Calu3 (cell line): ENCODE data around the gene IRF1. TPM values are rescaled to one million over a fixed set of nuclear protein-coding genes. Genes with fewer than 3 reads are reported as not detected.

Experiments
- BruUV-seq: library from RNA; stranded (reverse); fragments of 400-500 nt; replicated peaks from 2 replicates; lab custom pipeline; 2021; lab: Mats Ljungman, UMichigan
- CTCF ChIA-PET: fragments of 300-600 bp; sonication (Branson Sonifier 250); formaldehyde crosslinking; loops from one replicate; lab custom pipeline; 2022; ENCODE audit warnings: antibody characterized with exemption; lab: Charles Lee
- DNase-seq: peaks from one replicate; pipeline ENCODE4 v3.0.0; 2022
- H3K27ac Mint-ChIP-seq: one replicate; pipeline ENCODE4 v1.8.0; 2022; ENCODE audit warnings: mixed read lengths; ENCODE audit not compliant: unreplicated experiment
- H3K27me3 Mint-ChIP-seq: one replicate; pipeline ENCODE4 v1.8.0; 2022; ENCODE audit warnings: mixed read lengths; ENCODE audit not compliant: unreplicated experiment
- H3K36me3 Mint-ChIP-seq: one replicate; pipeline ENCODE4 v1.8.0; 2022; ENCODE audit warnings: mild to moderate bottlenecking, moderate library complexity, mixed read lengths; ENCODE audit not compliant: insufficient read depth, unreplicated experiment
- H3K4me1 Mint-ChIP-seq: one replicate; pipeline ENCODE4 v1.8.0; 2022; ENCODE audit warnings: mild to moderate bottlenecking, low read depth, mixed read lengths; ENCODE audit not compliant: unreplicated experiment
- H3K4me3 Mint-ChIP-seq: one replicate; pipeline ENCODE4 v1.8.0; 2022; ENCODE audit warnings: mild to moderate bottlenecking, low read depth, moderate library complexity, mixed read lengths; ENCODE audit not compliant: unreplicated experiment
- H3K9me3 Mint-ChIP-seq: one replicate; pipeline ENCODE4 v1.8.0; 2022; ENCODE audit warnings: low read depth, mixed read lengths; ENCODE audit not compliant: unreplicated experiment
- CTCF ChIP-seq: fragments of 200-600 bp; IDR thresholded peaks from one replicate; pipeline ENCODE4 v1.8.0; 2022; ENCODE audit warnings: antibody characterized with exemption; ENCODE audit not compliant: unreplicated experiment
- intact Hi-C: fragments of 100-400 bp; cut with micrococcal nuclease; formaldehyde crosslinking; loops from one replicate; pipeline ENCODE4 v1.10.0; 2022; ENCODE audit not compliant: unreplicated experiment
- total RNA-seq: library from RNA; stranded (reverse); gene quantifications from 2 replicates; pipeline ENCODE4 v1.2.3, GENCODE V29; 2022

IRF1 gene
- total RNA-seq, 1 experiment from 2014 or later = 64.0 TPM

DNA sequence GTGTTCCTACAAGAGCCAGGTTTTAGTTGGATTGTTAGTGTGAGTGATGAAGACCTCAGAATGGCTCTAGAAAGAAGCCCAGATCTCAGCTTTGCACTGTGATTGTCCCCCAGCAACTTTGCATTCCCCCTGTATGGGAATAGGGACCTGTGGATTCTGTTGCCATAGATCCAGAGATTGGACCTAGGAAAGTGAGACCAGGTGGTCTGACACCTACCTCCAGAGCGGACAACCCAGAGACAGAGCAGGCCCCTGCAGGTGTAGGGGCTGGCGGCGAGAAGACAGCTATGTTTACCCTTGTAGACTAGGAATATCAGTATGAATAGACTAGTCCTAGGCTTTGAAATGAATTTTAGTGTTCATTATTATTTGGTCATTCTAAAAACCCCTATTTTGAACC lies 53.6 kb downstream of the IRF1 start:
- H3K9me3 Mint-ChIP-seq = no peaks in the 10 kb centered on the region
- DNase-seq = no peak
- BruUV-seq = no TSS peak
- no peak overlapping the region for H3K4me3 Mint-ChIP-seq
- H3K27ac Mint-ChIP-seq = no peak overlapping the region
- H3K36me3 Mint-ChIP-seq = no peaks in the 10 kb centered on the region
- TF ChIP-seq CTCF = no peak
- intact Hi-C loops = no loop called here
- H3K4me1 Mint-ChIP-seq = peaks cover 8% of the 10 kb centered on the region
- CTCF ChIA-PET = no interaction called here
- H3K27me3 Mint-ChIP-seq = no peaks in the 10 kb centered on the region

DNA sequence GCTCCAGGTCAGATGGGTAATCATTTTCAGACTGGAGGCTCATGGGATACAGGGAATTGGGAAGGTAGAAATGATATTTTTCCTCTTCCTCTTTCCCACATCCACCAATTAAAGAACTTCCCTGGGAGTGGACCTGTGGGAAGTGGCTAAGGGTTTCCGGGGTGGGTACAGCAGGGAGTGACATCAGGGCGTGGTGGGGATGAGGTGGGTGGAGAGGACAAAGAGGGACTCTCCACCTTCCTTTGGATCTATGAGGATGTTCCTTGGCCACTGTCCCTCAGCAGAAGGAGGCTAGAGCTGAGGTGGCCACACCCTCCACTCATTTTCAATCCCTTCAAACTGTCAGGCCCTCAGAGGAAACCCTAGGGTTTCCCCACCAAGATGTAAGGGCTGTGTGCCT lies 54.7 kb downstream of the IRF1 start:
- intact Hi-C loops = no loop called here
- no peak for DNase-seq
- peaks cover 8% of the 10 kb centered on the region for H3K4me1 Mint-ChIP-seq
- no peaks in the 10 kb centered on the region for H3K9me3 Mint-ChIP-seq
- CTCF ChIA-PET = no interaction called here
- H3K27me3 Mint-ChIP-seq = no peaks in the 10 kb centered on the region
- H3K4me3 Mint-ChIP-seq = no peak overlapping the region
- peak overlapping the region; percentile 50 for H3K27ac Mint-ChIP-seq
- no peak for TF ChIP-seq CTCF
- BruUV-seq = no TSS peak
- H3K36me3 Mint-ChIP-seq = no peaks in the 10 kb centered on the region

DNA sequence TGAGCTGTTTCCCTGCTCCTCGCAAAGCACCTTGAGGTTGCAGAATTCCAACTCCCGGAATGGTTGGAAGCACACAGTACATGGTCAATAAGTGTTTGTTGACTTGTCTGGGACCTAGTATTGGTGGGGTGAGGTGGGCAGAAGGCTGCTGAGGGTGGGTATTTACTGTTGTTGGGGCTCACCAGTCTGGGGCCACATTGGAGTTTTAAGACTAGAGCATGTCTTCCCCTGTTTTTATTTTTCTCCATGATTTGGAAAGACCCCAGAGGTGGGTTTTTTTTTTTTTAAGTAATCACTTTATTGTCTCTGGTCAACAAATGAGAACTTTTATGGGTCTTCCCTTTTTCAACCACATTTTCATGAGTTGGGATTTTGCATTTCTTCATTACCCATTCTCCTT lies 55.1 kb downstream of the IRF1 start:
- TF ChIP-seq CTCF = no peak
- no TSS peak for BruUV-seq
- Mint-ChIP-seq H3K27me3 (no peaks in the 10 kb centered on the region), H3K36me3 (no peaks in the 10 kb centered on the region), H3K4me3 (no peak overlapping the region), H3K27ac (peak overlapping the region; percentile 50), H3K9me3 (no peaks in the 10 kb centered on the region), H3K4me1 (peaks cover 11% of the 10 kb centered on the region)
- CTCF ChIA-PET = no interaction called here
- DNase-seq = no peak
- intact Hi-C loops = no loop called here

DNA sequence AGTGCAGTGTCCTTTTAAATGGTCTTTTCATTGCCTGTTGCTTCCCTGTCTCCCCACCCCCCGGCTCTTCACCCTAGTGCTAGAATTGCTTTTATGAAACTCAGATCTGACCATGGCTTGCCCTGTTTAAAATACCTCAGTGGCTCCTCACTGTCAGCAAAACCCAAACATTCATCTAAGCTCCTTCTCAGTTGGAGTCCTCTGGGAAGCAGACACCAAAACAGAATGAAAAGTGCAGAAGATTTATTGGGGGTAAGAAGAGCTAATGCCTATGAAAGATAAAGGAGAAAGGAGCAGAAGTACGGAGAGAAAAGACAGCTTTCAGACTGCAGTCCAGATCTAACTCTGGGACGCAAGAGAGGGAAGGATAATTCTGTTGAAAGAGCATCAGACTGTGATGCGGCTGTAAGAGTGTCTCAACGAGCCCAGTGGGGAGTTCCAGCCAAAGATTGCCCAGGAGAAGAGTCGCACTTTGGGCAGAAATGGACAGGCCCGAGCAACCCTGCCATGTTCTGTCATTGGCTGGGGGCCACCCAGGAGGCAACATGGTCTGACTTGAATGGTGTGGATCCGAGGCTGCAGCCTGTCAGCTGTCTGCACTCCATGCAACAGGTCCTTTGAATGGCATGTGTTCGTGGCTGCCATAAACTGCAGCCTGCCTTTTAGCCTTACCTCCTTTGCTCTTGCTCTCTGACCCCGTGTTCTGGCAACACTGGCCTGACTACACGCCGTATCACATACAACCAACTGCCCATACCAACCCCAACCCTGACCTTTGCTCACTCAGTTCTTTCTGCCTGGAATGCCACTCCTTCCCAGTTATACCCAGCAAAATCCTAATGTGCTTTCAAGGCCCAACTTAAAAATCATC lies 55.9 kb downstream of the IRF1 start:
- H3K9me3 Mint-ChIP-seq = no peaks in the 10 kb centered on the region
- H3K4me1 Mint-ChIP-seq = peaks cover 19% of the 10 kb centered on the region
- no peak overlapping the region for H3K27ac Mint-ChIP-seq
- CTCF ChIA-PET = interaction anchor here (0.7 kb wide), 1 partner anchor 30 kb away, joined by 3 read pairs; no protein-coding TSS in a partner anchor
- no peak for DNase-seq
- no peak for TF ChIP-seq CTCF
- no peak overlapping the region for H3K4me3 Mint-ChIP-seq
- no TSS peak for BruUV-seq
- no peaks in the 10 kb centered on the region for H3K27me3 Mint-ChIP-seq
- no peaks in the 10 kb centered on the region for H3K36me3 Mint-ChIP-seq
- intact Hi-C loops = no loop called here
